A549 (cell line): Measurements from ENCODE around the gene SMG6.

ENCODE experiments used
- BHLHE40 ChIP-seq: IDR thresholded peaks from 2 replicates; pipeline ENCODE4 v1.6.1; 2012; ENCODE audit warnings: low read depth, low read length, inconsistent platforms
- CTCF ChIP-seq: fragments of >200 bp; sonication (Bioruptor Twin); formaldehyde crosslinking; IDR thresholded peaks from 3 replicates; pipeline ENCODE4 v1.5.1; 2016
- EP300 ChIP-seq, 2 experiments: fragments of >200 bp; sonication (Bioruptor Twin); formaldehyde crosslinking; IDR thresholded peaks; 2 replicates in 1 of 2; 3 replicates in 1 of 2; pipeline ENCODE4 v1.6.1; 2016 to 2017
- MAX ChIP-seq: IDR thresholded peaks from 2 replicates; pipeline ENCODE4 v1.6.1; 2012
- PBX3 ChIP-seq: IDR thresholded peaks from 2 replicates; pipeline ENCODE4 v1.6.1; 2012
- RFX5 ChIP-seq: fragments of 450-650 bp; IDR thresholded peaks from 2 replicates; pipeline ENCODE4 v1.7.1; 2014; ENCODE audit warnings: antibody characterized with exemption, mild to moderate bottlenecking, moderate library complexity

- TF ChIP-seq BHLHE40 (no peak), EP300 (IDR thresholded peaks at IDR 0.05) (no peak), CTCF (no peak), MAX (no peak), PBX3 (no peak), RFX5 (no peak)
Observed at GRCh38 chr17:2302778-2303203, 794 bp downstream of the SMG6 start.
